Iris pigment epithelial cell (primary cell): Measurements from ENCODE around the gene ASTN1.
A peak's percentile ranks its signal among the peaks of the same experiment; 100 is the strongest.

Source experiments
- DNase-seq: peaks from one replicate; pipeline ENCODE4 v3.0.0-alpha.2; 2011; ENCODE audit warnings: low read depth

ASTN1 gene

GRCh38 chr1:177043597-177043996 lies 120.9 kb downstream of the ASTN1 start:
- DNase-seq: no peak

- DNase-seq: no peak
Observed at GRCh38 chr1:177035586-177035985, 128.9 kb downstream of the ASTN1 start.

- DNase-seq: no peak
Observed at GRCh38 chr1:177033628-177034027, 130.9 kb downstream of the ASTN1 start.

GRCh38 chr1:177032434-177032833 lies 132.1 kb downstream of the ASTN1 start:
- no peak for DNase-seq

GRCh38 chr1:177024623-177025022 lies 139.9 kb downstream of the ASTN1 start:
- no peak for DNase-seq

GRCh38 chr1:177023726-177024125 lies 140.8 kb downstream of the ASTN1 start:
- no peak for DNase-seq

GRCh38 chr1:177023249-177023648 lies 141.3 kb downstream of the ASTN1 start:
- DNase-seq: no peak

- DNase-seq: no peak
Observed at GRCh38 chr1:177021687-177022086, 142.8 kb downstream of the ASTN1 start.

GRCh38 chr1:177020851-177021589 lies 143.5 kb downstream of the ASTN1 start:
- no peak for DNase-seq

- no peak for DNase-seq
Observed at GRCh38 chr1:177017287-177017852, 147.1 kb downstream of the ASTN1 start.

- DNase-seq: no peak
Observed at GRCh38 chr1:177014325-177014724, 150.2 kb downstream of the ASTN1 start.

GRCh38 chr1:177012342-177012925 lies 152.1 kb downstream of the ASTN1 start:
- no peak for DNase-seq

- DNase-seq: no peak
Observed at GRCh38 chr1:177011508-177011907, 153.0 kb downstream of the ASTN1 start.

- DNase-seq: no peak
Observed at GRCh38 chr1:177010211-177010825, 154.2 kb downstream of the ASTN1 start.

- no peak for DNase-seq
Observed at GRCh38 chr1:177008653-177009052, 155.9 kb downstream of the ASTN1 start.

- no peak for DNase-seq
Observed at GRCh38 chr1:177007437-177008161, 156.9 kb downstream of the ASTN1 start.

GRCh38 chr1:177002891-177003290 lies 161.6 kb downstream of the ASTN1 start:
- no peak for DNase-seq

- DNase-seq: no peak
Observed at GRCh38 chr1:177001556-177001955, 163.0 kb downstream of the ASTN1 start.

GRCh38 chr1:176998183-176998795 lies 166.2 kb downstream of the ASTN1 start:
- DNase-seq: no peak

GRCh38 chr1:176996456-176997090 lies 167.9 kb downstream of the ASTN1 start:
- DNase-seq: peak; percentile 13

- DNase-seq: peak; percentile 25
Observed at GRCh38 chr1:176994931-176995596, 169.4 kb downstream of the ASTN1 start.
